ENCODE data around the gene FYB2.
"Not testable (repeated sequence)": the region's sequence is repeated elsewhere in the genome, so short reads cannot be mapped to it uniquely, and the experiment has no call there.

FYB2 gene

DNA sequence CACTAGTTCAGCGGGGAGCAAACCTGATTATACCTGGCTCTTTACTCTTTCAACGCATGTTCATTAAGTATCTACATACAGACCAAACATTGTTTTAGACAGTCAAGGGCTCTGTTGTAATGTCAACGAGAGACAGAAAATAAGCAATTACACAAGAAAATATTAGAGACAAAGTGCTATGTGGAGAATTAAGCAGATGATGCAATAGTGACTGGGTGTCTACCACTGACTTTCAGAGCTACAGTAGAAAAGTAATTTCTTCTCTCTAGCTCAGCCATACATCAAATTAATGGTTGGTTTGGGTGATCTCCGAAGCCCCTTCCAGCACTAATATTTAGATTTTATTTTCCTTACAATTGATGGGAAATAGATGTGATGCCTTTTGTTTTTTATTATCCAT lies 23.3 kb downstream of the FYB2 start:
- DNase-seq = no peak

DNA sequence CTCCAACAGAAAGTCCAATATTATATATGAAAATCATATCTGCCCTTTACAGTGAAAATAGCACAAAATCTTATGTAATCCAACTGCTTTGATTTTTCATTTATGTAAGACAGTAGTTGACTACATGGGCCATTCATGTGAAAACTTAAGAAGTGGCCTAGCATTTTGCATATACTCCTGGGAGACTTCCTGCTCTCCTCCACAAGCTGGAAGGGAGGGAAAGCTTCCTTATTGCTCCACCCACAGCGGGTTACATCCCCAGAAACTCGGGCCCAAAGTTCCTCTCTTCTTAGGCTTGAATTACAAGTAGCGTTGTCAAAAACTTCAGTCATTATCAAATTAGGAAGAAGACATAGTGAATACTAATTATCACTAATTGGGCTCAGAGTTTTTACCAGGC lies 29.2 kb downstream of the FYB2 start:
- DNase-seq = no peak

DNA sequence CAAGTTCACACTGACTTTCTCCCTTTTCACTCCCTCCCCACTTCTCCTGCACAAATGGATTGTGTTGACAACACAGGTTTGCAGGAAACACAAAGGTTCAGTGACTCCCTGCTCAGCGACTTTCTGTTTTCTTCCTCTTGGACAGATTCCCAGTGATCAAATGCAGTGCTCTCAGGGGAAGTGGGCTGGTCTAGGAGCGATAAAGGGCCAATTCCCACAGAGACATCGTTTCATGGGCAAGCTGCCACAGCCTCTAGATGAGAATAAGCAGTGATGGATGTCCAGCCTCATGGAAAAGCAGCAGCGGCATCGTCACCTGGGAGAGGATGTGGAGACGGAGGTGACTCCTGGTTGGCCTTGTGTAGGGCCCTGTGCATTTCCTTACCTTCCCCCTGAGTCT lies 30.6 kb downstream of the FYB2 start:
- no peak for DNase-seq

DNA sequence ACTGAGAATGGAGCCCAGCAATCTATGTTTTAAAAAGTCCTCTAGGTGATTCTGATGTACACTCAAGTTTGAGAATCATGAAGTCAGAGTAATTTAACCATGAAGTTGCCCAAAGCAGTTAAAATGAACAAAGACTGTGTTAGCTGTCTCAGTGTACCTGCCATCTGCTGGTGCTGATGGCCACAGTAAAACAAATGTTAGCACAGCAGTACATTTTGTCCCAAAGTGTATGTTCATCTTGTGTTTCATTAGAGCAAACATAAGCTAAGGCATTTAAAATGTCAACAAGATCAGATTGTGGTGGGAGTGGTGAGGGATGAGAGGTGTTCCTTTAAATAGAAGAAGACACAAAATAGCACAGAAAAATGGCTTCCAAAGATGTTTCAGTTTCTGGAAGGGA lies 31.1 kb downstream of the FYB2 start:
- DNase-seq = no peak

DNA sequence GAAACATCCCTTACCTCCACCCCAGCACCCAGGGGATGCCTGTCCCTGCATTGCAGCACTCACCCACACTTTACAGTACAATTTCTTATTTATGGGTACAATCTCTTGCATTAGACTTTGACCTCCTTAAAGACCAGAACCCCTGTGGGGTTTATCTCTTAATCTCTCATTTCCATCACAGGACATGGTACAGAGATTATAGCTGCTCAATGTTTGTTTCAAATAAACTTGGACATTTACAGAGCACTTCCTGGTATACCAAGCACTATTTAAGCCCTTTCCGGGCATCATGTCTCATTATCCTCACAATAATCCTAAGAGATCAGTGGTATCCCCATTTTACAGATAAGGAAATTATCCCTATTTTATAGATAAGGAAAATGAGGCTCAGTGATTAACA lies 31.9 kb downstream of the FYB2 start:
- no peak for DNase-seq

DNA sequence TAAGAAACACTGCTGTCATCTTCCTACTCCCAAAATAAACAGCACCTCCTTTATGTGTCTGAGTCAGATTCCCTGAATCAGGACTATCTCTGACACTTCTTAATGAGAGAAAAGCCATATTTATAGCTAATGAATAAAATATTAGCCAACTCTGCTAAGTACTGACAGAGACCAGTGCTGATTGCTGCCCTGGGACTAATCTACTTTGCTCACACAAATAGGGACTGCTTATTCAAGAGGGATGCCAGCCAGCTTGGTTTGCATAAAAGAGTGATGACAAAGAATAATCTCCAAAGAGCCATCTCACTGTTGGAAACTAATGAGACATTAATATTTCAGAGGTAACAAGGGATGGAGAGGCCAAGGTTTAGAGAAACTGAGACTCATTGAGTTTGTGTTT lies 36.4 kb downstream of the FYB2 start:
- DNase-seq = no peak

DNA sequence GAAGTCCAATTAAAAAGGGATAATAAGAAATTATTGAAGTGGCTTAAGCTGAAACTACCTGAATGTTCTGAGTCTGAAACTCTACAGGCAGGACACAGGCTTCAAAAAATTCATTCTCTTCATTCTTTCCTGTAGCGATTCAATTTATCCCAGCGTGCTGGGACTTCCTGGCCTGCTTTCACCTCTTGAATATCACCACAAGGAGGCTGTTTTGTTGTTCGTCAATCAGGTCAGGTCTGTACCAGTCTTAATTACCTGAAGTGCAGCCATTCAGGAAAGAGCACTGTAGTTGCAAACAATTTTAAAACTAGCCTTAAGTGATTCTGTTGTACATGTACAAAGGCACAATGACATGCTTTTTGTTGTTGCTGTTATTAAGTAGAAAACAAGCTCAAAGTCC lies 38.4 kb downstream of the FYB2 start:
- DNase-seq = no peak

DNA sequence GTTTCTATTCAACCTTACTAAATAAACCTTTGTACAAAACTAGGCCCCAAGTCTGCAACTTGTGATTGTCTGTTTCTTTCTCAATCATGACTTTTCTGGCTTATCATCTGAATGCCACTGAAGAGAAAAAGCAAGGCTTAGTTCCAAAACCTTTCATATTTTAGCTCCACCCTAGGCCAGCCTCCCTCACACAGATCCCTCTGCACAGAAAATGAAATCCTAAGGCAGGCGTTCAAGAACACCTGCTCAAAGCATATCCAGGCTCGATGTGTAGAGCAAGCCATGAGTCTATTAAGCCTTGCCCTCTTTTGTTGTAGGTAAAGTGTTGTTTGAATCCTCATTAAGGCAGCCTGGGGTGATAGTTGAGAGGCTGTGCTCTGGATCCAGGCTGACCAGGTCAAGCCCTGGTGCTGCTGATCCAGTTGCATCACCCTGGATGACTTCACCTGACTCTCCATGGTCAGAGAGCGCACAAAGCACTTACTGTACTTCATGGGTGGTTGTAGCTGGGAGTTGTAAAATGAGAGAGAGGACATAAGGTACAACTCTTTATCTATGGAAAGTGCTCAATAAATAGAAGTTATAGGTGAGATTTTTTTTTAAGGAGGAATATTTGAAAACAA lies 39.0 kb downstream of the FYB2 start:
- no peak for DNase-seq

DNA sequence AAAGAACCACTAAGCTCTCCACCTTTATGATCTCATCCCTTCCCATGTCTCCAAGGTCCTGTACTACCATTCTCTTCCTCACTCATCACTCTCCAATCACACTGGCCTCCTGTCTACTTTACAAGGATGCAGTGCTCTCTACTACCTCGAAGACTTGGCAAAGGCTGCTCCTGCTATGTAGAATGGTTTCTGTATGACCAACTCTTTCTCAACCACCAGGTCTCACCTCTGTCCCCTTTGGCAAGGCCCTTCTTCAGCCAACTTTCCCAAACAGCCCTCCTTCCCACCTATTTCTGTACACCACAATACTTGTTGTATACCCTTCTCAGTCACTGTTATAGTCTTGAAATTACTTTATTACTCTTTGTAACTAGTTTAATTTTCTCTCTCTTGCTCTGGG lies 41.2 kb downstream of the FYB2 start:
- DNase-seq = no peak

DNA sequence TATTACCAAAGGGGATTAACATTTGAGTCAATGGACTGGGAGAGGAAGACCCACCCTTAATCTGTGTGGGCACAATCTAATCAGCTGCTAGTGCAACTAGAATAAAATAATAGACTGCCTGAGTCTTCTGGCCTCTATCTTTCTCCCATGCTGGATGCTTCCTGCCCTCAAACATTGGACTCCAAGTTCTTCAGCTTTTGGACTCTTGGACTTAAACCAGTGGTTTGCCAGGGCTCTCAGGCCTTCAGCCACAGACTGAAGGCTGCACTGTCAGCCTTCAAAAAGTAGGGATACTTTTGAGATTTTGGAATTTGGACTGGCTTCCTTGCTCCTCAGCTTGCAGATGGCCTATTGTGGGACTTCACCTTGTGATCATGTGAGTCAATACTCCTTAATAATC lies 44.5 kb downstream of the FYB2 start:
- DNase-seq = not testable (repeated sequence)

DNA sequence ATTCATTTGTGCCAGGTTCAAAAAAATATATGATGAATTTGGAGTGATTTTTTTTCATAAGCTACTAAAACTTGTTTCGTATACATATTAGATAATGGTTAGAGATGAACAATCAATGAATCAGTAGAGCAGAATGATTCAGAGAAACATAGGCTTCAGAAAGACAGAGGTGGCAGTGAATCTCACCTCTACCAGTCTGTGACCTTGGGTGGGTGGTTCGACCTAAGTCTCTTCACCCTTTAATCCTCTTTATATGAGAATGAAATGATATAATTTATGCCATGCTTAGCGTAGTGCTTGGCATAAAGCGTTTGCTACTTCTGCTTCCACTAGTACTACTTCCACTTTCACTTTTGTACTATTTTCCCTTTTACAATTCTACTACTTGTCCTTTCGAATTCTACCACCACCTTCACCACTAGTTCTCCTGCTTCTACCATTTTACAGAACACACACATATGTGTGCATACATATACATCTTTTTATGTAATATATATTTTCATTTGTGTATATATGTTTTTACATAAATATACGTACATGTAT lies 45.1 kb downstream of the FYB2 start:
- DNase-seq = no peak

DNA sequence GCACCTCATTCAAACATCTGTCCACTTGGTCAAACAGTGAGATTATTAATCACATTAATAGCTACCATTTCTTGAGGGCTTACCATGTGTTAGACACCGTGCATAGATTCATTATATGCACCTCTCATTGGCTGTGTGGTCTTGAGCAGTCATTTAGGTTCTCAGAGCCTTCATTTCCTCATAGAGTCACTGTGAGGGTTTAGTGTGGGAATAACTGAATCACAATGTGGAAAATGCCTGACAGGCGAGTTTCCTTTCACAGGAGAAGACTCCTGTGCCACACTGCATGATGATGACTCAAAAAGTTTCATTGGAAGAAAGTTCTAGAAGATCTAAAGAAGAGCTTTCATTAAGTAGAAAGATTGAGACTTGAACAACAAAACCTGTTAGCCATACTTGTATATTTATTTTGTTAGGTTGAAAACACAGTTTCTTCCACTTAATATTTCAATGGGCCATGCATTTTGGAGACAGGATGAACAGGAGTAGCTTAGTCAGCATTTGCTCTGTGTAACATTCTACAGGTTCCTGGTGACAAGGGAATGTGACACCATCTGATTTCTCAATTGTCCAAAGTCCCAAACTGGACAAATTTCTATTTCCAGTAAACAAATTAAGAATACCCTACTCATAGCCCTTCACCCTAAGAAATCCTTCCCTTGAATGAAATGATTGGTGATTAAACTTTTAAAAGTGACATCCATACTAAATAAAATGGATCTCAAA lies 45.7 kb downstream of the FYB2 start:
- DNase-seq = no peak

DNA sequence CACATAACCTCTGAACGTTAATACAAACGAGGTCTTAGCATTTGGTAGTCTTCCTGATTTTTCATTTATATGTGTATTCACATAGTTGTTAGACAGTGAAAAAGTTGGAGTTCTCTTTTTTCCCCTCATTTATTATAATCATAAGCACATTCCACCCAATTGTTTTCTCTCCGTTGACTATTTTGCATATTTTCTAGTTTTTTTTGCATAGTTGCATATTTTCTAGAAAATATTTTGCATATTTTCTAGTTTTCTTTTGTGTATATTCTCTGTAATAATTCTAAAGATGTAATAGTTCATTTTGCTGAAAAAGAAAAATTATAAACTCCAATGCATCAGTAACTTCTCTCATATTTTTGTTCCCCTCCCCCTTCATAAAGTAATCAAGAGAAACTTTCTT lies 47.5 kb downstream of the FYB2 start:
- no peak for DNase-seq

DNA sequence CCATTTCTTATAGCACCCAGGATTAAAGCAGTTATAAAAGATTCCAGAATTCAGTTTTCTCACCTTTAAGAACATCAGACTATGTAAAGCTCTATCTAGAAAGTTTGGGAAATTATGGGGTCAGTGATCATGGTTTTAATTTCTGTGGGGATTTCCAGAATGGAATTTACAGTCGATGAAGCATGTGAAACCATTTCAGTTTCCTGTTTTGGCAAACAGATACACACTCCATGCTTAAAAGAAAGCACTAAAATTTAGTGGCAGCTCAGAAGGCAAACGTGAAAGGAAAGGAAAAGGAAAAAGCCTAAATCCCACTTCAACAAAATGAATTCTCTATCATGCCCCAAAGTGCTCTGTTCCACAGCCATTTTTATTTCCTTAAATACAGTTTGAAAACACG lies 60.4 kb downstream of the FYB2 start:
- no peak for DNase-seq

DNA sequence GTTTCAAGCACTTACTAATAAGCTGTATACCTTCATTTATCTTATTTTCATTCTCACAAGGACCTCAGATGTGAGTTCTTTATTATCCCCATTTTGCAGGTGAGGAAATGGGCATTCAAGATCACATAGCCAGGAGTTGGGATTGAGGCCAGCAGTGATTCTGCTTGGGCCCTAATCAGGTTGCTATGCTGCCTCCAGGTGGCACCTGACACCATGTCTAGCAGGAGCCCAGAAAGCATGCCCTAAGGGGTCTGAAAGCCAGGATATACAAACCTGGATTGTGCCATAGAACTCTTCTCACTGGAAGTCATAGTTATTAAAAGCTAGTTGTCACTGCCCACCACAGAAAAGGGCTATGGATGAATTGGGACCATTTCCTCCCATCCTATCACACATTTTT lies 61.1 kb downstream of the FYB2 start:
- no peak for DNase-seq

DNA sequence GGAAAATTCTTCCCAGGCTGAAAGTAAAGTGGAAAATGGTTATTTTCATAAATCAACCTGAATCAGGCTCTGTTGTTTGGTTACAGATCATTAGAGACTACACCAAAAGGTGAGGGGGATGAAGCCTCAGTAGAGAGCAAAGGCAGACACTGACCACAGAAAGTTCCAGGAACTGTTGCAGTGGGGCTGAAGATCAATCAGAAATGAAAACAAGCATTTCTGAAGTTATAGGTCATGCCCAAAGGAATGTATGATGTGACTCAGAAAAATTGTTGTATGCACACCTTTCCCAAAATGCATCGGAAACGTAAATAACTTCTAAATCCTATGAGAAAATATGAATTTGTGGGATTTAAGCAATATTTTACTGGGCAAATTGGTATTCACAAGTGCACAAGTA lies 63.3 kb downstream of the FYB2 start:
- no peak for DNase-seq

DNA sequence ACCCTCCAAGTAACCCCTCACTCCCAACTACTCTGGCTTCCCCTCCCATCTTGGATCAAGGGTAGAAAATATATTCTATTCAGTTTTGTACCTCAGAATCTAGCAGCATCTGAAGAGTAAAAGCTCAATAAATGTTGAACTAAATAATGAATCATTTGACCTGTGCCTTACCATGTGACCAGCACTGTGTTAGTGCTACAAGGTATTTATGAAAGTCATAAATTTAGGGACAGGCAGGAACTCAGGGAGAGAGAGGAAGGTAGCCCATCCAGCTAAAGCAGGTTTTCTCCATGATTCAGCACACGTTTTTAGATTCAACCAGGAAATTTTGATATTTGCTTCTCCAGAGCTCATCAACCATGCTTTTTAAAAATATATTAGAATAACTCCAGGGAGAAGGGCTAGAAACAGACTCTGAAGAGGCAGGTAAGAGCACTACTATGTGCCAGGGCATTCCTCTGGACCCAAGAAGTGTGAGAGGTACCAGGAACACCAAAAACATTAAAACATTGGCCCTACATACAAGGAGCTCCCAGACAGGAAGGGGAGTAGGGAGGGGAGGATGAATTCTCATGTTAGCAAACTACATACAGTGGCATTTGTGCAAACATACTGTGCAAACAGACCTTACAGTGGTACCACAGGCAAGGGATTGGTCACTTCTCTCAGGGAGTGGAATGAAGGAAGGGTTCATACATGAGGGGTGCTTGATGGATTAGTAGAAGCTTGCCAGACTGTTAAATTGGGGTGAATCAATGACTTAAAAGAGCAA lies 64.3 kb downstream of the FYB2 start:
- DNase-seq = no peak

DNA sequence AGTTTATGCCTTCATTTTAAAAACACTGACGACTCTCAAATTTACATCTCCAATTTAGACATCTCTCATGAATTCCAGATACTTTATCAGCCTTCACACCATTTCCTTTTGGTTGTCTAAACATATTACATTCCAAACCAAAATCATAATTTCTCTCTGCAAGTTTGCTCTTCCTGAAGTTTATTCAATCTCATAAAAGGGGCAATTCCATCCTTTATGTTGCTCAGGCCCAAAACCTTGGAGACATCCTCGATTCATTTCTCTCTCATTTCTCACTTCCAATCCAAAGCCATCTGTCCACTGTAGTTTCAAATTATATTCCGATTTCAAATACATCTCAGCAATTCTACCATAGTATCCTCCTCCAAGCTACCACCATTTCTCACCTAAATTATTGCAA lies 74.0 kb downstream of the FYB2 start:
- no peak for DNase-seq

DNA sequence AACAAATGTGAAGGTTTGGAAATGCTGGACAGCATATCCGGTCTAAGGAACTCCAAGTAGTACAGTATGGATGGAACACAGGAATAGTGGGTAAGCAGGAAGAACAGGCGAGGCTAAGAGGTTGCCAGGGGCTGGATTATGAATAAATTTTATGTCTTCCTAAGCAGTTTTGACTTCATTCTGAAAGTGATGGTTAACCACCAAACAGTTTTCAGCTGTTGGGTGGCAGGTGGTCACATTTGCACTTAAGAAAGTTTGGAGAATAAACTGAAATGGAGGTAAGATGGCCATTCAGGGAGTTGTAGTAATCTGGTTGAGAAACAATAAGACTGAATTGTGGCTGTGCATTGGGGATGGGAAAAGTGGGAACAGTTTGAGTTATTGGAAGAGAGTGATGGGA lies 90.2 kb downstream of the FYB2 start:
- no peak for DNase-seq

DNA sequence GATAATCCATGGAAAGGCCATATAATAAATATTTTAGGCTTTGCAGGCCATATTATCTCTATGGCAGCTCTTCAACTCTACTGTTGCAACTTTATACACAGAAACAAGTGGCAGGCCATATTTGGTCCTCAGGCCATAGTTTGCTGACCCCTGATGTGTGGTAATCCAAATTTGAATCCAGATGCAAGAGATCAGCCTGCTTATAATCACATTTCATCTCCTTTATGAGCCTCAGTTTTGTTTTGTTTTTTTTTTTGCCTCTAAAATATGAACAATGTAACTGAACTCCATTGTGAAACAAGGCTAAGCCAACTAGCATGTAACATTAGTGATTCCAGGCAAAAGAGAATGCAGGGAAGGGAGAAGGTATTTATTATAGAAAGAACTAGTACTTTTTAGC lies 92.5 kb downstream of the FYB2 start:
- DNase-seq = no peak

DNA sequence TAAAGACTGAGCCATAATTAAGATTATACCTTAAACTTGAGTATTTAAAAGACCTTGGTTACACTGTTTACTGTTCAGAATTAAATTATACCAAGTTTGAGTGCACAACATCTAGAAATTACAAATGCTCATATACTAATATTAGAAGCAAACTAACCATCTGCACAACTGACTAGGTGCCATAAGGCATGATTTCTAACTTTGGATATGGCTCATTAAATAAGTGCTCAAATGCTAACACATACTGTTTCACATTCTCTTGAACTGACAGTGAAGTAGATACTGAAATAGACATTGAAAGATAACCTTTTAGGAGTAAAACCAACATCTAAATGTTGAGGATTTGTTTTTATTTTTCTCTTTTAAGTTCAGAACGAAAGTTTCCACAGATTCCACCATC lies 100.0 kb downstream of the FYB2 start:
- no peak for DNase-seq

DNA sequence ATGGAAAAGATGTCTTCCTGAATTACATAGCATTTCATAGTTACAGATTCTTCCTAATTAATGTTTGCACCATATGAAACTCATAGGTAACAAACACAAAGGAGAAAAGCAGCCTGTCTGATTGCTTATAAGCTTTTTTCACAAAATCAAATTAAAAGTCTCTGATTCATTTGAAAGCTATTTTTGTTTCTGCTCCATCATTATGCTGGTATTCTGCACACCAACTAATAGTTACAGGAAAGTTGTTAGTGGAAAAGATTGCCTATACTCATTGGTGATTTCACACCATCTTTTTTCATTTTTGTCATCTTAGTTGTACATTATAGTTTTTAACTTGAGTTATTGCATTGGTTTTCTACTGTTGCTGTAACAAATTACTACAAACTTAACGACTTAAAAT lies 104.0 kb downstream of the FYB2 start:
- no peak for DNase-seq

DNA sequence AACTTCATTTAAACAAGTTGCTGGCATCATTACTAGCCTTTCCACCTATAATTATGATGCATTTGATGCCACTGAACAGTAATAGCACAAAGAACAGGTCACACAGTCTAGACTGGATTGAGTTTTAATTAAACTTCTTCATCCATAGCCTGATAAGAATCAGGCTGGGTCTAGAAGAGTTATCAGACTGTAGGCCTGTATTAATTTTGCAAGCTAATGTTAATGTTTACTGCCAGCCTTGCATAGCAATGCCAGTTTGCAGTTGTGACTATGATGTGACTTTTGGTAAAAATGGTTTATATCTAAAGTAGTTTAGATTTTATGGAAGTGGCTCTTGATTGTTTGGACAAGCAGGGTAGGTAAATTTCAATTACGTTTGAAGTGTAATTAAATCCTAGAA lies 106.1 kb downstream of the FYB2 start:
- DNase-seq = no peak

DNA sequence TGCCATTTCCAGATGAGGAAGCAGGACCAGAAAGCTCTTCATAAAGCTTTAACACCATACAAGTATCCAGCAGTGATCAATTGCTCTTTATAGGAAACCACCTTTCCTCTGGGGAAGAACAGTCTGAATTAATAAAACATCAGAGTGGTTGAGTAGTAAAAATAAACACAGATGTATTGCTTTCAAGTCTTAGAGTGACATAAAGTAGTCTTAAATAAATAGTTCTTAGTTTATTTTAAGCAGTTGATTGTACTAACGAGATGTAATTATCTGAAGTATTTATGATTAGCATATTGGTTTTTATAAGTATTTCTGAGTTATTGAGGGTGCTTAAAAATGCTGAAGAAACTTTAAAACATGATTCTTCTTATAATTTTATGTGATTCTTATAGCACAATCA lies 107.1 kb downstream of the FYB2 start:
- no peak for DNase-seq
